ENCODE measurements around the gene PINLYP. TPM values are rescaled to one million over a fixed set of nuclear protein-coding genes. Genes with fewer than 3 reads are reported as not detected.

Gene PINLYP
- total and polyA plus RNA-seq, 2 experiments from 2014 or later = 7.8 to 11.1 TPM

DNA sequence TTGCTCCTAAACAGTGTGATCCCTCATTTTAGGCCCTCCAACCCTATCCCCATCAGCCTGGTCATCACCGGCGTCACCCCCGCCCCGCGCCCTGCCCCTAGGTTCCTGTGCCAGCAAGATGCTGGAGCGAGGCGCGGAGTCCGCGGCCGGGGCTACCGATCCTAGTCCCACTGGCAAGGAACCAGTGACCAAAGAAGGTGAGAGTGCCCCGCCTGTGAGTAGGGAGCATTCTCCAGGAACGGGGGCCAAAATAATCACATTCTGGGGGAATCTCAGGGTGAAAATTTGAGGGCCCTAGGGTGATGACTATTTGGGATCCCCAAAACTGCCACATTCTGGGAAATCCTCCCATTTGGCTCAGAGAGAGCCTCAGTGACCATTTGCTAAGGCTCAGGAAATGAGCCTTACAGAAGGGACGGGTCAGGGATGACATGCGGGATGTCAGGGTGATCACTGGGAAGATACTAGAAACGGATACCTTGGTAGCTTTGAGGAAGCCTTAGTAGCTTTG lies 41.2 kb upstream of the PINLYP start (continued):
- TF ChIP-seq JUNB (IDR thresholded peaks at IDR 0.05; ENCODE audit: unreplicated experiment) = no peak
- TF ChIP-seq, protein P1, sequence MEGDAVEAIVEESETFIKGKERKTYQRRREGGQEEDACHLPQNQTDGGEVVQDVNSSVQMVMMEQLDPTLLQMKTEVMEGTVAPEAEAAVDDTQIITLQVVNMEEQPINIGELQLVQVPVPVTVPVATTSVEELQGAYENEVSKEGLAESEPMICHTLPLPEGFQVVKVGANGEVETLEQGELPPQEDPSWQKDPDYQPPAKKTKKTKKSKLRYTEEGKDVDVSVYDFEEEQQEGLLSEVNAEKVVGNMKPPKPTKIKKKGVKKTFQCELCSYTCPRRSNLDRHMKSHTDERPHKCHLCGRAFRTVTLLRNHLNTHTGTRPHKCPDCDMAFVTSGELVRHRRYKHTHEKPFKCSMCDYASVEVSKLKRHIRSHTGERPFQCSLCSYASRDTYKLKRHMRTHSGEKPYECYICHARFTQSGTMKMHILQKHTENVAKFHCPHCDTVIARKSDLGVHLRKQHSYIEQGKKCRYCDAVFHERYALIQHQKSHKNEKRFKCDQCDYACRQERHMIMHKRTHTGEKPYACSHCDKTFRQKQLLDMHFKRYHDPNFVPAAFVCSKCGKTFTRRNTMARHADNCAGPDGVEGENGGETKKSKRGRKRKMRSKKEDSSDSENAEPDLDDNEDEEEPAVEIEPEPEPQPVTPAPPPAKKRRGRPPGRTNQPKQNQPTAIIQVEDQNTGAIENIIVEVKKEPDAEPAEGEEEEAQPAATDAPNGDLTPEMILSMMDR (conservative IDR thresholded peaks at IDR 0.05; ENCODE audit: low read depth in 2 of 2) = no peak
- TF ChIP-seq, protein P2, sequence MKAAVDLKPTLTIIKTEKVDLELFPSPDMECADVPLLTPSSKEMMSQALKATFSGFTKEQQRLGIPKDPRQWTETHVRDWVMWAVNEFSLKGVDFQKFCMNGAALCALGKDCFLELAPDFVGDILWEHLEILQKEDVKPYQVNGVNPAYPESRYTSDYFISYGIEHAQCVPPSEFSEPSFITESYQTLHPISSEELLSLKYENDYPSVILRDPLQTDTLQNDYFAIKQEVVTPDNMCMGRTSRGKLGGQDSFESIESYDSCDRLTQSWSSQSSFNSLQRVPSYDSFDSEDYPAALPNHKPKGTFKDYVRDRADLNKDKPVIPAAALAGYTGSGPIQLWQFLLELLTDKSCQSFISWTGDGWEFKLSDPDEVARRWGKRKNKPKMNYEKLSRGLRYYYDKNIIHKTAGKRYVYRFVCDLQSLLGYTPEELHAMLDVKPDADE (IDR thresholded peaks at IDR 0.05) = no peak

DNA sequence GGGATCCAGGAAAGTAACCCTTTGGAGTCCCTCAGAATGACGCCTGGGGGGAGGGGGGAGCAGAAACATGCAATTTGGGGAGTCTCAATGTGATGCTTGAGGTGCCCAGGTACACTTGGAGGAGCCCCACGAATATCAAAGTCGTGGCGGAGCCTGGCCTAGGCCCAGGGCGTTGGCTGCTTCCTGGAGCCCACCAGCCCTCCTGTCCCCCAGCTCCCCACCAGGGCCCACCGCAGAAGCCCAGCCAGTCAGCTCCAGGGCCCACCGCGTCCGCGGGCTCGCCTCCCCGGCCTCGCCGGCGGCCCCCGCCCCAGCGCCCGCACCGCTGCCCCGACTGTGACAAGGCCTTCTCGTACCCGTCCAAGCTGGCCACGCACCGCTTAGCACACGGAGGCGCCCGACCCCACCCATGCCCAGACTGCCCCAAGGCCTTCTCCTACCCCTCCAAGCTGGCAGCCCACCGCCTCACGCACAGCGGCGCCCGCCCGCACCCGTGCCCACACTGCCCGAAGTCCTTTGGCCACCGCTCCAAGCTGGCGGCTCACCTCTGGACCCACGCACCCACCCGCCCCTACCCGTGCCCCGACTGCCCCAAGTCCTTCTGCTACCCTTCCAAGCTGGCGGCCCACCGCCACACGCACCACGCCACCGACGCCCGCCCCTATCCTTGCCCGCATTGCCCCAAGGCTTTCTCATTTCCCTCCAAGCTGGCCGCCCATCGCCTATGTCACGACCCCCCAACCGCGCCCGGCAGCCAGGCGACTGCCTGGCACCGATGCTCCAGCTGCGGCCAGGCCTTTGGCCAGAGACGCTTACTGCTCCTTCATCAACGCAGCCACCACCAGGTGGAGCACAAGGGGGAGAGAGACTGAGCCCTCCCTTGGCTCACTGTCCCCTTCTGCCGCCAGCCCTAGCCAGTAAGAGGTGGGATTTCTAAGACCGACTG lies 40.5 kb upstream of the PINLYP start:
- H4K20me1 ChIP-seq (replicated peaks; ENCODE audit: insufficient read depth) = no peaks in the 10 kb centered on the region; the same call in none of the 2 replicates
- H3K79me2 ChIP-seq (replicated peaks; ENCODE audit: insufficient read depth) = no peaks in the 10 kb centered on the region
- H3K36me3 ChIP-seq (ENCODE audit: insufficient read depth) = peaks cover 17% of the 10 kb centered on the region
- peak overlapping the region; percentile 57 for H3K4me3 ChIP-seq
- peak overlapping the region; percentile 33; the same call in 1 of the 2 replicates for H2AFZ ChIP-seq
- H3K4me1 Mint-ChIP-seq = peaks cover 10% of the 10 kb centered on the region
- H3K4me1 ChIP-seq (ENCODE audit: insufficient read depth) = peaks cover 6% of the 10 kb centered on the region; the same call in 1 of the 2 replicates
- H3K27ac Mint-ChIP-seq = no peak overlapping the region
- ATAC-seq (peak; percentile 56), DNase-seq (ENCODE audit: low spot score) (peak; percentile 95)
- peak overlapping the region; percentile 83 for H3K4me3 Mint-ChIP-seq
- H3K27me3 Mint-ChIP-seq (ENCODE audit: insufficient read depth, low read depth, poor library complexity) = peaks cover 4% of the 10 kb centered on the region
- H3K36me3 Mint-ChIP-seq (ENCODE audit: low read depth) = peaks cover 31% of the 10 kb centered on the region
- H3K27ac ChIP-seq (ENCODE audit: low read depth) = no peak overlapping the region; the same call in 1 of the 2 replicates
- H3K4me2 ChIP-seq = peak overlapping the region; percentile 87
- peaks cover 14% of the 10 kb centered on the region for H3K9me3 Mint-ChIP-seq
- 0 out of 2 replicates have a peak, but pooled peaks cover 4% of the 10 kb centered on the region for H3K27me3 ChIP-seq (ENCODE audit: insufficient read depth)
- H3F3A ChIP-seq (replicated peaks; ENCODE audit: low read depth) = peaks cover 12% of the 10 kb centered on the region
- no peak for TF ChIP-seq ZNF114 (CRISPR knock-in tag; IDR thresholded peaks at IDR 0.05)
- TF ChIP-seq, protein P1 (conservative IDR thresholded peaks at IDR 0.05; ENCODE audit: low read depth in 2 of 2) = peak; percentile 71 to 84
- 0 out of 2 replicates have a peak, but pooled peaks cover 3% of the 10 kb centered on the region for H3K9me2 ChIP-seq (ENCODE audit: insufficient read depth)

DNA sequence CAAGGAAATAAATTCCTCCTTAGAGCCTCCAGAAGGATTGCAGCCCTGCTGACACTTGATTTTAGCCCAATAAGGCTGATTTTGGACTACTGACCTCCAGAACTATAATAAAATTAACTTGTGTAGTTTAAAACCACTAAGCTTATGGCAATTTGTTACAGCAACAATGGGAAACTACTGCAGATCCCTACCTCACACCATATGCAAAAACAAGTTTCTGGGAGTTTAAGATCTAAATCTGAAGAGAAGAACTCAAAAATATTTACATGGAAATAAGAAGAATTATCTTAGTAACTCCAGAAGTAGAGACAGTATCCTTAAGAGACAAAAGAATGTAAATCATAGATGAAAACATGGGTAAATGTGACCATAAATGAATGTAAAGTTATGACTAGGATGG lies 36.7 kb upstream of the PINLYP start:
- H3K27me3 ChIP-seq (ENCODE audit: insufficient read depth) = no peaks in the 10 kb centered on the region
- DNase-seq (ENCODE audit: low spot score) (no peak), ATAC-seq (no peak)
- no peak overlapping the region for H3K4me3 ChIP-seq
- H3K27me3 Mint-ChIP-seq (ENCODE audit: insufficient read depth, low read depth, poor library complexity) = peaks cover 3% of the 10 kb centered on the region
- no peak overlapping the region for H3K27ac ChIP-seq (ENCODE audit: low read depth)
- H3F3A ChIP-seq (replicated peaks; ENCODE audit: low read depth) = peaks cover 5% of the 10 kb centered on the region; the same call in 1 of the 2 replicates
- H3K9me3 Mint-ChIP-seq = peaks cover 21% of the 10 kb centered on the region
- H3K9me2 ChIP-seq (ENCODE audit: insufficient read depth) = 0 out of 2 replicates have a peak, but pooled peaks cover 3% of the 10 kb centered on the region
- no peak overlapping the region for H3K27ac Mint-ChIP-seq
- no peak overlapping the region; the same call in 2 of the 3 replicates for H3K4me3 Mint-ChIP-seq
- no peak overlapping the region for H3K4me2 ChIP-seq
- H3K79me2 ChIP-seq (replicated peaks; ENCODE audit: insufficient read depth) = no peaks in the 10 kb centered on the region
- peaks cover 62% of the 10 kb centered on the region for H3K36me3 Mint-ChIP-seq (ENCODE audit: low read depth)
- peaks cover 17% of the 10 kb centered on the region for H3K36me3 ChIP-seq (ENCODE audit: insufficient read depth)
- H3K4me1 ChIP-seq (ENCODE audit: insufficient read depth) = peaks cover 6% of the 10 kb centered on the region; the same call in 1 of the 2 replicates
- no peaks in the 10 kb centered on the region; the same call in none of the 2 replicates for H4K20me1 ChIP-seq (replicated peaks; ENCODE audit: insufficient read depth)
- peaks cover 10% of the 10 kb centered on the region for H3K4me1 Mint-ChIP-seq
- no peak overlapping the region for H2AFZ ChIP-seq
- TF ChIP-seq ZNF114 (CRISPR knock-in tag; IDR thresholded peaks at IDR 0.05) (no peak), CREB1 (CRISPR knock-in tag; IDR thresholded peaks at IDR 0.05; ENCODE audit: low read depth) (no peak), EZH2phosphoT487 (IDR thresholded peaks at IDR 0.05; ENCODE audit: unreplicated experiment) (no peak), JUNB (IDR thresholded peaks at IDR 0.05; ENCODE audit: unreplicated experiment) (no peak), STAT1 (IDR thresholded peaks at IDR 0.05; ENCODE audit: unreplicated experiment) (no peak), EZH2 (IDR thresholded peaks at IDR 0.05; ENCODE audit: low read depth, unreplicated experiment) (no peak), NANOG (IDR thresholded peaks at IDR 0.05; ENCODE audit: borderline replicate concordance) (no peak)
- TF ChIP-seq, protein P1 (conservative IDR thresholded peaks at IDR 0.05; ENCODE audit: low read depth in 2 of 2) = no peak

Measured in GM23338 (cell line).